ENCODE data around the gene DGKD.

DGKD gene

GRCh38 chr2:233400341-233400740 is 46.0 kb downstream of the DGKD start:
- DNase-seq: no peak
- H3K4me3 ChIP-seq (ENCODE audit: low read depth, low read length): no peak overlapping the region
- no peak overlapping the region for H3K27ac ChIP-seq
- no peaks in the 10 kb centered on the region for H3K36me3 ChIP-seq (replicated peaks)
- TF ChIP-seq CTCF (IDR thresholded peaks at IDR 0.05; ENCODE audit: low read depth, low read length, missing control alignments): no peak
- in situ Hi-C loops (cut with HindIII; ENCODE audit: low pct_ligation_motif_present, low sequenced_read_pairs): no loop called here
- H3K27me3 ChIP-seq (replicated peaks): no peaks in the 10 kb centered on the region

- no peak for DNase-seq
- no peak overlapping the region for H3K27ac ChIP-seq
- H3K4me3 ChIP-seq (ENCODE audit: low read depth, low read length): no peak overlapping the region
- H3K27me3 ChIP-seq (replicated peaks): no peaks in the 10 kb centered on the region
- no peaks in the 10 kb centered on the region for H3K36me3 ChIP-seq (replicated peaks)
- in situ Hi-C loops (cut with HindIII; ENCODE audit: low pct_ligation_motif_present, low sequenced_read_pairs): no loop called here
- TF ChIP-seq CTCF (IDR thresholded peaks at IDR 0.05; ENCODE audit: low read depth, low read length, missing control alignments): no peak
These were observed 46.7 kb downstream of the DGKD start for GRCh38 chr2:233400961-233401360.

DNA sequence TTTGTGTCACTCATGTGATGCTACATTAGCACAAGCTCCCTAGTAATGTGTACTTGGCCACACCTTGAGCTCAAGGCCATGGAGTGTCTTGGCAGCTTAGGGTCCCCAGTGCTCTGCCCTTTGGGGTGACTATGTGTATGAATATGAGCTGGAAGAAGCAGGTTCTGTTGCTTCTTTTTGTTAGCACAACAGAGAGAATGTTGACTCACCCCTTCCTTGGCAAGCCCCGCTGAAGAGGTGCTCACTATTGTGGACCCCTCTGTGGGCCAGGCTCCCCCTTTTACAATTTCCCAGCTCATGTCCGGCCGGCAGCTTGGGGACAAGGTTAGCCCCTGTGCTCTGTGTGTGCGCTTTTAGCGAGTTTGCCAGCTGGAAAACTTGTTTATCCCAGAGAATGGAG is 48.1 kb downstream of the DGKD start:
- Histone ChIP-seq H3K27ac (no peak overlapping the region), H3K4me3 (ENCODE audit: low read depth, low read length) (no peak overlapping the region), H3K27me3 (replicated peaks) (no peaks in the 10 kb centered on the region), H3K36me3 (replicated peaks) (no peaks in the 10 kb centered on the region)
- no peak for DNase-seq
- no peak for TF ChIP-seq CTCF (IDR thresholded peaks at IDR 0.05; ENCODE audit: low read depth, low read length, missing control alignments)
- in situ Hi-C loops (cut with HindIII; ENCODE audit: low pct_ligation_motif_present, low sequenced_read_pairs): no loop called here

DNA sequence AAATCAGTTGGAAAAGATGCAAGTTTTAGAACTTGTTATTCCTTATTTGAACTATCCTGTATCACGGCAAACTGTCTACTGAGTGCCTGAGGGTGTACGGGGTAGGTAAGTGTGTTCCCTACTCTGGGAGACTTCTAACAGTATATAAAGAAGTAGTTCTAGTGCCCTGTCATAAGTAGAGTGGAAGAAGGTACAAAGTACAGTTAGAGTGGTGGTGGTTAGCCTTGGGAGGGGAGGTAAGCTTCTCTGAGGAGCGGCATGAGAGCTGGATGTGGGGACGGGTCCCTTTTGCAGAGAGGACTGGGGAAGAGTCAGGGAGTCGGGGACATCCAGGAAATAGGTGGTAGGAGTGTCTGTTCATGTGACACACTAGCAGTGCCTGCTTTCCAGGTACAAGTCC is 48.5 kb downstream of the DGKD start:
- Histone ChIP-seq H3K36me3 (replicated peaks) (no peaks in the 10 kb centered on the region), H3K4me3 (ENCODE audit: low read depth, low read length) (no peak overlapping the region), H3K27ac (no peak overlapping the region), H3K27me3 (replicated peaks) (no peaks in the 10 kb centered on the region)
- no peak for DNase-seq
- no peak for TF ChIP-seq CTCF (IDR thresholded peaks at IDR 0.05; ENCODE audit: low read depth, low read length, missing control alignments)
- in situ Hi-C loops (cut with HindIII; ENCODE audit: low pct_ligation_motif_present, low sequenced_read_pairs): no loop called here

GRCh38 chr2:233404222-233404621 is 49.9 kb downstream of the DGKD start:
- in situ Hi-C loops (cut with HindIII; ENCODE audit: low pct_ligation_motif_present, low sequenced_read_pairs): no loop called here
- Histone ChIP-seq H3K36me3 (replicated peaks) (no peaks in the 10 kb centered on the region), H3K27ac (no peak overlapping the region), H3K27me3 (replicated peaks) (no peaks in the 10 kb centered on the region), H3K4me3 (ENCODE audit: low read depth, low read length) (no peak overlapping the region)
- no peak for DNase-seq
- TF ChIP-seq CTCF (IDR thresholded peaks at IDR 0.05; ENCODE audit: low read depth, low read length, missing control alignments): peak; percentile 95

GRCh38 chr2:233406865-233407264 is 52.6 kb downstream of the DGKD start:
- Histone ChIP-seq H3K4me3 (ENCODE audit: low read depth, low read length) (no peak overlapping the region), H3K27me3 (replicated peaks) (no peaks in the 10 kb centered on the region), H3K27ac (no peak overlapping the region), H3K36me3 (replicated peaks) (no peaks in the 10 kb centered on the region)
- DNase-seq: no peak
- in situ Hi-C loops (cut with HindIII; ENCODE audit: low pct_ligation_motif_present, low sequenced_read_pairs): no loop called here
- TF ChIP-seq CTCF (IDR thresholded peaks at IDR 0.05; ENCODE audit: low read depth, low read length, missing control alignments): no peak
